SK-N-SH treated with all-trans-retinoic acid at 6 μM for 48 hours (cell line): Measurements from ENCODE around the gene TAS2R7.
A peak's percentile ranks its signal among the peaks of the same experiment; 100 is the strongest.

Experiments
- ATAC-seq: fragments of 200-7000 bp; cut with Tn5 transposase; 3 replicates; pipeline ENCODE4 v1.9.1; 2020; ENCODE audit warnings: mild to moderate bottlenecking, moderate library complexity
- ARNTL ChIP-seq: fragments of 450-650 bp; formaldehyde crosslinking; IDR thresholded peaks from 2 replicates; pipeline ENCODE4 v1.5.0; 2020; ENCODE audit warnings: low read depth, mild to moderate bottlenecking, moderate library complexity, borderline replicate concordance
- BACH2 ChIP-seq: fragments of 250-450 bp; sonication (Bioruptor Pico); IDR thresholded peaks from 2 replicates; pipeline ENCODE4 v1.9.0; 2021; ENCODE audit warnings: mild to moderate bottlenecking, borderline replicate concordance
- CREB5 ChIP-seq: fragments of 250-450 bp; sonication (Bioruptor Pico); IDR thresholded peaks from 2 replicates; pipeline ENCODE4 v1.5.1; 2020; ENCODE audit warnings: low read depth, mild to moderate bottlenecking, moderate library complexity
- CSDC2 ChIP-seq: fragments of 250-450 bp; sonication (Bioruptor Pico); IDR thresholded peaks from 2 replicates; pipeline ENCODE4 v1.5.0; 2020; ENCODE audit warnings: mild to moderate bottlenecking, moderate library complexity
- CSRNP3 ChIP-seq: fragments of 250-450 bp; sonication (Bioruptor Pico); IDR thresholded peaks from 2 replicates; pipeline ENCODE4 v1.5.1; 2021; ENCODE audit warnings: mild to moderate bottlenecking, moderate library complexity
- ESRRG ChIP-seq: fragments of 250-450 bp; sonication (Bioruptor Pico); IDR thresholded peaks from 2 replicates; pipeline ENCODE4 v1.6.1; 2021; ENCODE audit warnings: mild to moderate bottlenecking
- GLIS3 ChIP-seq: fragments of 250-450 bp; sonication (Bioruptor Pico); IDR thresholded peaks from 2 replicates; pipeline ENCODE4 v1.5.0; 2020; ENCODE audit warnings: mild to moderate bottlenecking, moderate library complexity
- OSR1 ChIP-seq: fragments of 250-450 bp; sonication (Bioruptor Pico); IDR thresholded peaks from 2 replicates; pipeline ENCODE4 v1.8.0; 2022; ENCODE audit warnings: moderate library complexity, mild to moderate bottlenecking, inconsistent platforms
- PATZ1 ChIP-seq: fragments of 250-450 bp; sonication (Bioruptor Pico); IDR thresholded peaks from 2 replicates; pipeline ENCODE4 v1.8.0; 2020; ENCODE audit warnings: mild to moderate bottlenecking, moderate library complexity, borderline replicate concordance
- RARB ChIP-seq: fragments of 250-450 bp; sonication (Bioruptor Pico); IDR thresholded peaks from 2 replicates; pipeline ENCODE4 v1.8.0; 2021; ENCODE audit warnings: mild to moderate bottlenecking, moderate library complexity
- SNAI2 ChIP-seq: fragments of 250-450 bp; sonication (Bioruptor Pico); IDR thresholded peaks from 2 replicates; pipeline ENCODE4 v1.5.0; 2020; ENCODE audit warnings: mild to moderate bottlenecking, moderate library complexity
- TCF4 ChIP-seq: fragments of 250-450 bp; sonication (Bioruptor Pico); IDR thresholded peaks from 2 replicates; pipeline ENCODE4 v1.8.0; 2021; ENCODE audit warnings: mild to moderate bottlenecking, moderate library complexity, borderline replicate concordance
- TOX ChIP-seq: fragments of 250-450 bp; sonication (Bioruptor Pico); IDR thresholded peaks from 2 replicates; pipeline ENCODE4 v1.8.0; 2021; ENCODE audit warnings: mild to moderate bottlenecking, moderate library complexity, borderline replicate concordance
- TSHZ2 ChIP-seq: fragments of 250-450 bp; sonication (Bioruptor Pico); IDR thresholded peaks from 2 replicates; pipeline ENCODE4 v1.5.0; 2020; ENCODE audit warnings: mild to moderate bottlenecking, moderate library complexity
- ZC3H10 ChIP-seq: fragments of 250-450 bp; sonication (Bioruptor Pico); IDR thresholded peaks from 2 replicates; pipeline ENCODE4 v1.5.1; 2021; ENCODE audit warnings: mild to moderate bottlenecking, moderate library complexity
- ZNF565 ChIP-seq: fragments of 450-650 bp; formaldehyde crosslinking; conservative IDR thresholded peaks from 2 replicates; pipeline ENCODE4 v1.5.0; 2020; ENCODE audit warnings: low read depth, mild to moderate bottlenecking, moderate library complexity
- ZNF70 ChIP-seq: fragments of 450-650 bp; formaldehyde crosslinking; IDR thresholded peaks from 2 replicates; pipeline ENCODE4 v1.5.0; 2020; ENCODE audit warnings: mild to moderate bottlenecking, moderate library complexity
- ZNF8 ChIP-seq: fragments of 450-650 bp; formaldehyde crosslinking; IDR thresholded peaks from 2 replicates; pipeline ENCODE4 v1.5.0; 2020; ENCODE audit warnings: mild to moderate bottlenecking, moderate library complexity
- TF ChIP-seq, protein P1 (sequence below): fragments of 250-450 bp; sonication (Bioruptor Pico); IDR thresholded peaks from 2 replicates; pipeline ENCODE4 v1.8.0; 2021; ENCODE audit warnings: low read depth, mild to moderate bottlenecking, moderate library complexity, borderline replicate concordance

TAS2R7 gene

DNA sequence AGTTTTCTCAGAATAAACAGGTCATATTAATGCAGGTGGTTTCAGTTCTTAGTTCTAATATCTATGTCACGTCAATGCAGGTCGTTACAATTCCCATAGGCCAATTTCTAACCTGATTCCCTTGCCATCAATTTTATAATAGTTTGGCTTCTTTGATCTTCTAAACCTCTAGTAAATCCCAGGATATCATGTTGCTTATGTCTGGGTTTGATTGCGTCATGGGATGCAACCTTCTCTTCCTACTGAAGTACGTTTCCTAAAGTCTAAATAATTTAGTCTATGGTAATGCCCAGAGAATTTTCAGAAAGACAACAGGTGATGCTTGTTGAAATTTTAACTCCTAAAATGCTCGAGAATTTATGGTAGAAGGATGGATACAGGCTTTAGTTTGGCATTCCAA is 19.2 kb downstream of the TAS2R7 start:
- TF ChIP-seq PATZ1 (no peak), GLIS3 (CRISPR knock-in tag) (no peak), TSHZ2 (no peak), RARB (CRISPR knock-in tag) (no peak), TOX (CRISPR knock-in tag) (no peak), ZC3H10 (CRISPR knock-in tag) (no peak), OSR1 (CRISPR knock-in tag) (no peak), CREB5 (CRISPR knock-in tag) (no peak), ZNF8 (no peak), ZNF565 (CRISPR knock-in tag) (no peak), ZNF70 (CRISPR knock-in tag) (no peak), ARNTL (CRISPR knock-in tag) (no peak), BACH2 (CRISPR knock-in tag) (no peak), ESRRG (CRISPR knock-in tag) (no peak), SNAI2 (CRISPR knock-in tag) (no peak)
- TF ChIP-seq, protein P1, sequence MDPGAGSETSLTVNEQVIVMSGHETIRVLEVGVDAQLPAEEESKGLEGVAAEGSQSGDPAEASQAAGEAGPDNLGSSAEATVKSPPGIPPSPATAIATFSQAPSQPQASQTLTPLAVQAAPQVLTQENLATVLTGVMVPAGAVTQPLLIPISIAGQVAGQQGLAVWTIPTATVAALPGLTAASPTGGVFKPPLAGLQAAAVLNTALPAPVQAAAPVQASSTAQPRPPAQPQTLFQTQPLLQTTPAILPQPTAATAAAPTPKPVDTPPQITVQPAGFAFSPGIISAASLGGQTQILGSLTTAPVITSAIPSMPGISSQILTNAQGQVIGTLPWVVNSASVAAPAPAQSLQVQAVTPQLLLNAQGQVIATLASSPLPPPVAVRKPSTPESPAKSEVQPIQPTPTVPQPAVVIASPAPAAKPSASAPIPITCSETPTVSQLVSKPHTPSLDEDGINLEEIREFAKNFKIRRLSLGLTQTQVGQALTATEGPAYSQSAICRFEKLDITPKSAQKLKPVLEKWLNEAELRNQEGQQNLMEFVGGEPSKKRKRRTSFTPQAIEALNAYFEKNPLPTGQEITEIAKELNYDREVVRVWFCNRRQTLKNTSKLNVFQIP (CRISPR knock-in tag), result no peak
- ATAC-seq, result no peak

- ATAC-seq, result no peak
- TF ChIP-seq ZC3H10 (CRISPR knock-in tag) (no peak), CSDC2 (CRISPR knock-in tag) (no peak), GLIS3 (CRISPR knock-in tag) (no peak), CSRNP3 (no peak), TCF4 (CRISPR knock-in tag) (no peak), RARB (CRISPR knock-in tag) (no peak), SNAI2 (CRISPR knock-in tag) (no peak), ZNF8 (no peak)
These were observed 23.3 kb downstream of the TAS2R7 start for GRCh38 chr12:10779103-10779502.

DNA sequence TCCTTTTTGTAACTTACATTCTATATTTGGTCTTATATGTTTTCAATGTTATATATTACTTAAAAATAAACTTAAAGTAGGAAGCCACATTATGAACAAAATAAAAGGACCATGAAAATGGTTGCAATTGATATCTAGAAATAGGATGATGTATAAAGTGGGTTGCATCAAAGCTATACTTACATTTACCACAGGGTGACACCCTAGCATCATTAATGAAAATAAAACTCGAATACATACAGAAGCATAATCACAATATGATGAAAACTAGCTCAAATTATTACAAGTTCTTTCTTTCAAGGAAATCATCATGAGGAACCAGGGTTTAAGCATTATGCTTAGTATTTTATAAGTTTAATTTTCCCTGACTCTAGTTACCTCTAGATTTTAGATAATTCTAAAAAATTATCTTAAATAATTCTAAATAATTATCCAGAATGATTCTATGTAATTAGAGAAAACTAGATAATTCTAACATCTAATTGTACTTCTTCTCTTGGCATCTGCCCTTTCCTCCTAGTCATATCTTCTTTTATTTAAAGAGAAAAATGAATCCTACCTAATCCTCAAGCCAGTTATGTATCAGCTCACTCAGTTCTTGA is 31.2 kb downstream of the TAS2R7 start:
- TF ChIP-seq ZNF70 (CRISPR knock-in tag) (no peak), BACH2 (CRISPR knock-in tag) (no peak), ARNTL (CRISPR knock-in tag) (no peak)
- ATAC-seq, result peak; percentile 76

DNA sequence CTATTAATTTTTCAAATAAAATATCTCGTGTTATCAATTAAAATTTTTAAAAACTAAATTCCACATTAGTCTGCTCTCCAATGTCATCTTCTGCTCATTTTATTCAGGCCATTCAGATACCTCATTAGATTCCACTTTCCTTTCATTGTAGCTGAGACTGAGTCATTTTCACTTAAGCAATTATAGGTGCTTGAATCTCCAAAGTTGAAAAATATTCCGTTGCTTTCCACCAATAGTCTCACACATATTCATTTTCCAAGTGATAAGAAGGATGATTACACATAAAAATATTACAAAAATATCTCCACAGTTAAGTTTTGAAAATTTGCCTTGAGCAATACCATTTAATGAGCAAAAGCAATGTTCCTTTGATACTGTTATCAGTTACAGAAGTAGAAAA is 42.8 kb downstream of the TAS2R7 start:
- no peak for ATAC-seq
- TF ChIP-seq TCF4 (CRISPR knock-in tag), result no peak
